Neural cell (in vitro differentiated cells): Measurements from ENCODE around the gene VSIG8. TPM values are rescaled to one million over a fixed set of nuclear protein-coding genes. Genes with fewer than 3 reads are reported as not detected.

Experiments
- H2AFZ ChIP-seq: fragments of 200-600, 300-800 bp; sonication (generic), shearing (Covaris generic); 2 replicates; pipeline ENCODE4 v1.6.0; 2014; ENCODE audit warnings: low read depth, mild to moderate bottlenecking, antibody characterized with exemption, low read length, moderate library complexity
- H3F3A ChIP-seq: fragments of 200-600 bp; shearing (Covaris generic); 2 replicates; pipeline ENCODE4 v1.6.1; 2016; ENCODE audit warnings: mild to moderate bottlenecking, moderate library complexity, mixed read lengths, antibody characterized with exemption, low read length; ENCODE audit not compliant: insufficient read depth, poor library complexity, severe bottlenecking
- H3K27ac ChIP-seq: fragments of 200-600, 300-800 bp; sonication (generic), shearing (Covaris generic); 2 replicates; pipeline ENCODE4 v1.5.1; 2014; ENCODE audit warnings: mild to moderate bottlenecking, low read length, moderate library complexity
- H3K27me3 ChIP-seq: fragments of 300-800, 200-600 bp; sonication (generic), shearing (Covaris generic); 2 replicates; pipeline ENCODE4 v1.6.0; 2014; ENCODE audit warnings: mild to moderate bottlenecking, low read depth, low read length, moderate library complexity; ENCODE audit not compliant: insufficient read depth
- H3K36me3 ChIP-seq: fragments of 300-800, 200-600 bp; sonication (generic), shearing (Covaris generic); 2 replicates; pipeline ENCODE4 v1.5.1; 2014; ENCODE audit warnings: mild to moderate bottlenecking, antibody characterized with exemption, low read length, moderate library complexity; ENCODE audit not compliant: insufficient read depth
- H3K4me2 ChIP-seq: fragments of 300-800, 200-600 bp; sonication (generic), shearing (Covaris generic); 2 replicates; pipeline ENCODE4 v1.6.0; 2014; ENCODE audit warnings: mild to moderate bottlenecking, low read length
- H3K4me3 ChIP-seq: fragments of 300-800, 200-600 bp; sonication (generic), shearing (Covaris generic); 2 replicates; pipeline ENCODE4 v1.5.1; 2014; ENCODE audit warnings: mild to moderate bottlenecking, low read length, moderate library complexity
- H3K79me2 ChIP-seq: fragments of 200-600 bp; shearing (Covaris generic); replicated peaks from 2 replicates; pipeline ENCODE4 v1.6.0; 2014; ENCODE audit warnings: mild to moderate bottlenecking, low read length, moderate library complexity; ENCODE audit not compliant: insufficient read depth
- H3K9ac ChIP-seq: fragments of 300-800, 200-600 bp; sonication (generic), shearing (Covaris generic); 2 replicates; pipeline ENCODE4 v1.6.1; 2016; ENCODE audit warnings: mild to moderate bottlenecking, low read length, mixed read lengths
- H3K9me2 ChIP-seq: fragments of 200-600 bp; shearing (Covaris generic); 2 replicates; pipeline ENCODE4 v1.6.1; 2016; ENCODE audit warnings: mild to moderate bottlenecking, low read length, mixed read lengths; ENCODE audit not compliant: insufficient read depth
- H3K9me3 ChIP-seq: fragments of 200-600, 300-800 bp; sonication (generic), shearing (Covaris generic); 2 replicates; pipeline ENCODE4 v1.6.1; 2016; ENCODE audit warnings: mild to moderate bottlenecking, mixed run types, low read length, moderate library complexity, mixed read lengths
- H4K20me1 ChIP-seq: fragments of 200-600 bp; shearing (Covaris generic); 2 replicates; pipeline ENCODE4 v1.6.1; 2016; ENCODE audit warnings: mild to moderate bottlenecking, mixed run types; ENCODE audit not compliant: insufficient read depth
- CTCF ChIP-seq: fragments of 450-650 bp; IDR thresholded peaks from 2 replicates; pipeline ENCODE4 v1.5.1; 2014; ENCODE audit warnings: antibody characterized with exemption, mild to moderate bottlenecking, moderate library complexity; ENCODE audit not compliant: poor library complexity, severe bottlenecking
- EP300 ChIP-seq: fragments of 450-650 bp; conservative IDR thresholded peaks from 2 replicates; pipeline ENCODE4 v1.6.1; 2014; ENCODE audit warnings: antibody characterized with exemption, mild to moderate bottlenecking, moderate library complexity; ENCODE audit not compliant: poor library complexity, severe bottlenecking
- EZH2 ChIP-seq: fragments of 200-600, 300-800 bp; shearing (Covaris generic), sonication (generic); IDR thresholded peaks from 2 replicates; pipeline ENCODE4 v1.6.1; 2014; ENCODE audit warnings: antibody characterized with exemption, low read length, borderline replicate concordance, mild to moderate bottlenecking; ENCODE audit not compliant: insufficient read depth, poor library complexity, severe bottlenecking
- MXI1 ChIP-seq: fragments of 450-650 bp; conservative IDR thresholded peaks from 2 replicates; pipeline ENCODE4 v1.6.1; 2014; ENCODE audit warnings: antibody characterized with exemption, mild to moderate bottlenecking; ENCODE audit not compliant: poor library complexity, severe bottlenecking
- POLR2AphosphoS5 ChIP-seq: IDR thresholded peaks from 2 replicates; pipeline ENCODE4 v1.6.1; 2012
- RAD21 ChIP-seq: fragments of 450-650 bp; conservative IDR thresholded peaks from 2 replicates; pipeline ENCODE4 v1.6.1; 2014; ENCODE audit warnings: antibody characterized with exemption, mild to moderate bottlenecking, moderate library complexity
- REST ChIP-seq: IDR thresholded peaks from 2 replicates; pipeline ENCODE4 v1.6.1; 2012; ENCODE audit warnings: borderline replicate concordance
- SMC3 ChIP-seq: fragments of 450-650 bp; conservative IDR thresholded peaks from 2 replicates; pipeline ENCODE4 v1.6.1; 2014; ENCODE audit warnings: antibody characterized with exemption, mild to moderate bottlenecking, moderate library complexity; ENCODE audit not compliant: poor library complexity
- TAF1 ChIP-seq: IDR thresholded peaks from 2 replicates; pipeline ENCODE4 v1.6.1; 2012; ENCODE audit warnings: low read depth
- polyA plus RNA-seq: library from polyadenylated mRNA; depleted of rRNA; stranded (reverse); fragments of >200 nt; gene quantifications from 2 replicates; pipeline ENCODE4 v1.2.3, GENCODE V29; 2014

The VSIG8 gene
- polyA plus RNA-seq, 1 donor from 2014 or later, result 0.37 TPM

GRCh38 chr1:159895286-159895685 lies 32.8 kb upstream of the VSIG8 start:
- no peak overlapping the region for H3K4me3 ChIP-seq
- no peaks in the 10 kb centered on the region for H3K9me2 ChIP-seq
- no peaks in the 10 kb centered on the region for H3F3A ChIP-seq
- H3K79me2 ChIP-seq, result no peaks in the 10 kb centered on the region
- TF ChIP-seq EP300 (no peak), POLR2AphosphoS5 (no peak), CTCF (no peak), REST (no peak), SMC3 (no peak), TAF1 (no peak), EZH2 (no peak), RAD21 (no peak), MXI1 (no peak)
- no peak overlapping the region for H3K4me2 ChIP-seq
- no peaks in the 10 kb centered on the region for H3K27me3 ChIP-seq
- no peak overlapping the region for H3K9ac ChIP-seq
- no peaks in the 10 kb centered on the region for H3K9me3 ChIP-seq
- no peak overlapping the region for H3K27ac ChIP-seq
- no peaks in the 10 kb centered on the region for H4K20me1 ChIP-seq
- H3K36me3 ChIP-seq, result no peaks in the 10 kb centered on the region
- H2AFZ ChIP-seq, result no peak overlapping the region

GRCh38 chr1:159892944-159893343 lies 30.5 kb upstream of the VSIG8 start:
- Histone ChIP-seq H3K9me2 (no peaks in the 10 kb centered on the region), H3K36me3 (no peaks in the 10 kb centered on the region), H3K4me2 (no peak overlapping the region), H3K9me3 (no peaks in the 10 kb centered on the region), H3K27ac (no peak overlapping the region), H4K20me1 (no peaks in the 10 kb centered on the region), H3F3A (no peaks in the 10 kb centered on the region), H3K9ac (no peak overlapping the region), H2AFZ (no peak overlapping the region), H3K4me3 (no peak overlapping the region), H3K27me3 (no peaks in the 10 kb centered on the region), H3K79me2 (no peaks in the 10 kb centered on the region)
- TF ChIP-seq TAF1 (no peak), RAD21 (no peak), CTCF (no peak), REST (no peak), EZH2 (no peak), MXI1 (no peak)
